HCT116 (cell line): Measurements from ENCODE around the gene PTGR3. TPM values are rescaled to one million over a fixed set of nuclear protein-coding genes. Genes with fewer than 3 reads are reported as not detected.

ENCODE experiments used
- ATAC-seq: fragments of 200-7000 bp; cut with Tn5 transposase; 2 replicates; pipeline ENCODE4 v1.9.1; 2020; ENCODE audit warnings: mild to moderate bottlenecking, moderate library complexity
- BruUV-seq: library from RNA; stranded (reverse); fragments of 400-500 nt; replicated peaks from 2 replicates; lab custom pipeline; 2021; lab: Mats Ljungman, UMichigan
- CTCF ChIA-PET: fragments of 300-600 bp; sonication (Branson Sonifier 250); formaldehyde crosslinking; loops from one replicate; lab custom pipeline; 2021; ENCODE audit warnings: antibody characterized with exemption; lab: Charles Lee
- POLR2A ChIA-PET: fragments of 300-600, 350-600 bp; sonication (Branson Sonifier 250); formaldehyde crosslinking; loops from one replicate; lab custom pipeline; 2021; ENCODE audit warnings: antibody characterized with exemption; lab: Charles Lee
- RAD21 ChIA-PET, 2 experiments: fragments of 300-600 bp; sonication (Branson Sonifier 250); formaldehyde crosslinking; loops; one replicate each; lab custom pipeline; 2023; ENCODE audit warnings: low total read pairs in 2 of 2; ENCODE audit not compliant: uncharacterized antibody in 2 of 2, unreplicated experiment in 2 of 2, low non-redundant PET in 1 of 2; lab: Charles Lee
- DNase-seq: peaks from one replicate; pipeline ENCODE4 v3.0.0-alpha.2; 2010; ENCODE audit warnings: low read depth, low spot score
- H2AFZ ChIP-seq: fragments of 200-600 bp; shearing (Covaris generic), sonication (generic); 2 replicates; pipeline ENCODE4 v1.6.1; 2017; ENCODE audit warnings: low read depth, mixed run types, mixed read lengths, antibody characterized with exemption, low read length; ENCODE audit not compliant: poor library complexity, severe bottlenecking
- H3K27ac ChIP-seq: 2 replicates; pipeline ENCODE4 v1.5.1; 2012; ENCODE audit warnings: low read depth, low read length
- H3K27me3 ChIP-seq: fragments of 200-600 bp; sonication (generic); 2 replicates; pipeline ENCODE4 v1.6.1; 2016; ENCODE audit warnings: mixed run types, low read length, mixed read lengths; ENCODE audit not compliant: insufficient read depth
- H3K36me3 ChIP-seq, 2 experiments: fragments of 200-500 bp in 1 of 2; fragments of 200-600 bp in 1 of 2; sonication (Bioruptor generic) in 1 of 2; sonication (generic) in 1 of 2; 2 replicates each; pipeline versions ENCODE4 v1.5.1 to v1.6.1; 2014 to 2016; ENCODE audit warnings: low read length in 2 of 2, inconsistent platforms in 1 of 2, mixed read lengths in 1 of 2, mixed run types in 1 of 2; ENCODE audit not compliant: insufficient read depth in 2 of 2, control insufficient read depth in 1 of 2
- H3K4me1 ChIP-seq, 2 experiments: fragments of 200-600 bp in 1 of 2; sonication (generic) in 1 of 2; 2 replicates each; pipeline versions ENCODE4 v1.5.1 to v1.6.1; 2012 to 2017; ENCODE audit warnings: low read length in 2 of 2, inconsistent platforms in 1 of 2, mild to moderate bottlenecking in 1 of 2, mixed read lengths in 1 of 2, mixed run types in 1 of 2, moderate library complexity in 1 of 2; ENCODE audit not compliant: insufficient read depth in 2 of 2, control insufficient read depth in 1 of 2
- H3K4me2 ChIP-seq: fragments of 200-600 bp; sonication (generic); 2 replicates; pipeline ENCODE4 v1.6.1; 2017; ENCODE audit warnings: mixed run types, low read length, mixed read lengths
- H3K4me3 ChIP-seq, 2 experiments: fragments of 200-600 bp in 1 of 2; sonication (generic) in 1 of 2; replicated peaks in 1 of 2; 2 replicates each; pipeline ENCODE4 v1.5.1; 2011 to 2016; ENCODE audit warnings: low read length in 2 of 2, control low read depth in 1 of 2, low read depth in 1 of 2, mild to moderate bottlenecking in 1 of 2, mixed read lengths in 1 of 2, mixed run types in 1 of 2
- H3K79me2 ChIP-seq: fragments of 200-600 bp; sonication (generic); 2 replicates; pipeline ENCODE4 v1.6.1; 2017; ENCODE audit warnings: mild to moderate bottlenecking, mixed run types, low read length, moderate library complexity, mixed read lengths; ENCODE audit not compliant: insufficient read depth
- H3K9ac ChIP-seq: fragments of 200-600 bp; sonication (generic); 2 replicates; pipeline ENCODE4 v1.6.1; 2016; ENCODE audit warnings: low read length, mixed read lengths
- H3K9me2 ChIP-seq: fragments of 200-600 bp; sonication (generic), shearing (Covaris generic); 2 replicates; pipeline ENCODE4 v1.6.1; 2017; ENCODE audit warnings: mixed run types, mild to moderate bottlenecking, moderate library complexity; ENCODE audit not compliant: insufficient read depth
- H3K9me3 ChIP-seq, 2 experiments: fragments of 200-500 bp in 1 of 2; fragments of 200-600 bp in 1 of 2; sonication (Bioruptor generic) in 1 of 2; sonication (generic) in 1 of 2; 2 replicates each; pipeline ENCODE4 v1.6.1; 2014 to 2017; ENCODE audit warnings: low read length in 2 of 2, mixed read lengths in 2 of 2, inconsistent platforms in 1 of 2, low read depth in 1 of 2, mild to moderate bottlenecking in 1 of 2, mixed run types in 1 of 2, moderate library complexity in 1 of 2; ENCODE audit not compliant: control insufficient read depth in 1 of 2, insufficient read depth in 1 of 2
- H4K20me1 ChIP-seq: fragments of 200-600 bp; sonication (generic), shearing (Covaris generic); 2 replicates; pipeline ENCODE4 v1.6.1; 2017; ENCODE audit warnings: mixed run types, mild to moderate bottlenecking, moderate library complexity; ENCODE audit not compliant: insufficient read depth
- ATF3 ChIP-seq: IDR thresholded peaks from 2 replicates; pipeline ENCODE4 v1.6.1; 2012
- SIN3A ChIP-seq: IDR thresholded peaks from 2 replicates; pipeline ENCODE4 v1.6.1; 2012; ENCODE audit warnings: low read depth
- ZNF274 ChIP-seq: fragments of 200-500 bp; sonication (Bioruptor generic); IDR thresholded peaks from 2 replicates; pipeline ENCODE4 v1.6.1; 2014; ENCODE audit warnings: mild to moderate bottlenecking, low read depth, low read length, inconsistent platforms
- intact Hi-C: fragments of 100-400 bp; cut with micrococcal nuclease; formaldehyde crosslinking; loops from 2 replicates; pipeline ENCODE4 v1.10.0; 2022
- total RNA-seq: library from RNA; stranded (reverse); gene quantifications from one replicate; pipeline ENCODE4 v1.2.1, GENCODE V29; 2021; ENCODE audit not compliant: unreplicated experiment

Gene PTGR3
- total RNA-seq, 1 experiment from 2014 or later: 25.3 TPM

- no peak for DNase-seq
- Histone ChIP-seq H3K79me2 (no peaks in the 10 kb centered on the region), H3K27me3 (no peaks in the 10 kb centered on the region), H3K9ac (no peak overlapping the region), H4K20me1 (no peaks in the 10 kb centered on the region), H3K27ac (no peak overlapping the region), H3K4me2 (no peak overlapping the region), H3K4me3 (no peak overlapping the region), H3K9me2 (no peaks in the 10 kb centered on the region), H3K36me3 (no peaks in the 10 kb centered on the region), H3K4me1 (peaks cover 11 to 26% of the 10 kb centered on the region in 2 experiments; a peak in 3 of 4 replicates), H2AFZ (no peak overlapping the region), H3K9me3 (no peaks in the 10 kb centered on the region)
- RAD21 ChIA-PET: no interaction called here
- no peak for TF ChIP-seq SIN3A
- no peak for TF ChIP-seq ZNF274
- intact Hi-C loops: loop anchor here (5.0 kb wide), 1 partner anchor 192 kb away; no protein-coding TSS in a partner anchor
- BruUV-seq: no TSS peak
- CTCF ChIA-PET: no interaction called here
- no peak for ATAC-seq
- POLR2A ChIA-PET: no interaction called here
Observed at GRCh38 chr18:75214766-75215510, 6.0 kb upstream of the PTGR3 start.

- H3K4me2 ChIP-seq: no peak overlapping the region
- DNase-seq: no peak
- BruUV-seq: no TSS peak
- no peak overlapping the region for H3K4me3 ChIP-seq
- POLR2A ChIA-PET: no interaction called here
- H3K79me2 ChIP-seq: no peaks in the 10 kb centered on the region
- intact Hi-C loops: loop anchor here (5.0 kb wide), 1 partner anchor 193 kb away; no protein-coding TSS in a partner anchor
- no peaks in the 10 kb centered on the region for H3K9me3 ChIP-seq
- no peak for ATAC-seq
- no peaks in the 10 kb centered on the region for H3K27me3 ChIP-seq
- H3K9ac ChIP-seq: no peak overlapping the region
- no peak for TF ChIP-seq ATF3
- TF ChIP-seq, all 23 proteins: peak for 0
- no peaks in the 10 kb centered on the region for H3K36me3 ChIP-seq
- ChIA-PET RAD21 (no interaction called here), CTCF (no interaction called here)
- H4K20me1 ChIP-seq: no peaks in the 10 kb centered on the region
- H3K9me2 ChIP-seq: no peaks in the 10 kb centered on the region
- peaks cover 13 to 29% of the 10 kb centered on the region in 2 experiments; a peak in 3 of 4 replicates for H3K4me1 ChIP-seq
- H3K27ac ChIP-seq: no peak overlapping the region
- H2AFZ ChIP-seq: no peak overlapping the region
Observed at GRCh38 chr18:75214332-75214690, 5.4 kb upstream of the PTGR3 start.
